Epithelial cell of esophagus (primary cell): ENCODE measurements around the gene PFKFB1.

Source experiments
- DNase-seq: peaks from one replicate; pipeline ENCODE4 v3.0.0; 2010; ENCODE audit warnings: low read depth
- H3K4me3 ChIP-seq: 2 replicates; pipeline ENCODE4 v1.5.1; 2011; ENCODE audit warnings: mild to moderate bottlenecking, low read length, control low read depth
- TF ChIP-seq, protein P1 (sequence below): IDR thresholded peaks from 2 replicates; pipeline ENCODE4 v1.5.1; 2011; ENCODE audit warnings: low read depth, mild to moderate bottlenecking, low read length, control low read depth, inconsistent platforms; ENCODE audit not compliant: insufficient read depth; ENCODE audit errors: missing control alignments

Gene PFKFB1

DNA sequence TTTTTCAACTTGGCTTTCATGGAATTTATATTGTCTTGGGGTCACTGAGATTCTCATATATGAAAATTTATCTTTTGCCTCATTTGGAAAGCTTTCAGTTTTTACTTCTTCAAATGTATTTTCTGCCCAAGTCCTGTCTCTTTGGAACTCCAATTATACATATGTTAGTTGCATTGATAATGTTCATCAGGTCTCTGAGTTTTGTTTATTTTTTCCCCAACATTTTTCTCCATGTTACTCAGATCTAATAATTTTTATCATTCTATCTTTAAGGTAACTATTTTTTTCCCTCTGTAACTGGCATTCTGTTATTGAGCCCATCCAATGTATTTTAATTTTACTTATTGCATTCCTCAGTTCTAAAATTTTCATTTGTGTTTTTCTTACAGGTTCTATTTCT lies 84.0 kb downstream of the PFKFB1 start:
- no peak for DNase-seq
- H3K4me3 ChIP-seq: no peak overlapping the region
- TF ChIP-seq, protein P1, sequence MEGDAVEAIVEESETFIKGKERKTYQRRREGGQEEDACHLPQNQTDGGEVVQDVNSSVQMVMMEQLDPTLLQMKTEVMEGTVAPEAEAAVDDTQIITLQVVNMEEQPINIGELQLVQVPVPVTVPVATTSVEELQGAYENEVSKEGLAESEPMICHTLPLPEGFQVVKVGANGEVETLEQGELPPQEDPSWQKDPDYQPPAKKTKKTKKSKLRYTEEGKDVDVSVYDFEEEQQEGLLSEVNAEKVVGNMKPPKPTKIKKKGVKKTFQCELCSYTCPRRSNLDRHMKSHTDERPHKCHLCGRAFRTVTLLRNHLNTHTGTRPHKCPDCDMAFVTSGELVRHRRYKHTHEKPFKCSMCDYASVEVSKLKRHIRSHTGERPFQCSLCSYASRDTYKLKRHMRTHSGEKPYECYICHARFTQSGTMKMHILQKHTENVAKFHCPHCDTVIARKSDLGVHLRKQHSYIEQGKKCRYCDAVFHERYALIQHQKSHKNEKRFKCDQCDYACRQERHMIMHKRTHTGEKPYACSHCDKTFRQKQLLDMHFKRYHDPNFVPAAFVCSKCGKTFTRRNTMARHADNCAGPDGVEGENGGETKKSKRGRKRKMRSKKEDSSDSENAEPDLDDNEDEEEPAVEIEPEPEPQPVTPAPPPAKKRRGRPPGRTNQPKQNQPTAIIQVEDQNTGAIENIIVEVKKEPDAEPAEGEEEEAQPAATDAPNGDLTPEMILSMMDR: no peak

DNA sequence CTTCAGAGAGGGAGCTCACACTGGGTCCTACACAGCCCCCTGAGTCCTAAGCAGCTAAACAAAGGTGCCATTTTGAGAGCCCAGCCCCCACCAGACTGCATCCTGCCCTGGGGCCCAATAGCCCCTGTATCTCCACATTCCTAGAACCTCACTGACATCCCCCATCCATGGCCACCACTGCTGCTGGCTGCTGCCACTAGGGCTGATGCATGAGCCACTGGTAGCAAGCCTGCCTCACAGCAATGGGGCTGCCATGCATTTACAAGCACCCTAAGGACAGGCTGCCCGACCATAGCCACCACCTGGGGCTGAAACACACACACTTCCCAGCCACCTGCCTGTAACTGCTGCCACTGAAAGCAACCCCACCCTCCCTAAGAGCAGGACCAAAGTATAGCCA lies 99.8 kb downstream of the PFKFB1 start:
- TF ChIP-seq, protein P1: no peak
- no peak for DNase-seq
- H3K4me3 ChIP-seq: no peak overlapping the region

DNA sequence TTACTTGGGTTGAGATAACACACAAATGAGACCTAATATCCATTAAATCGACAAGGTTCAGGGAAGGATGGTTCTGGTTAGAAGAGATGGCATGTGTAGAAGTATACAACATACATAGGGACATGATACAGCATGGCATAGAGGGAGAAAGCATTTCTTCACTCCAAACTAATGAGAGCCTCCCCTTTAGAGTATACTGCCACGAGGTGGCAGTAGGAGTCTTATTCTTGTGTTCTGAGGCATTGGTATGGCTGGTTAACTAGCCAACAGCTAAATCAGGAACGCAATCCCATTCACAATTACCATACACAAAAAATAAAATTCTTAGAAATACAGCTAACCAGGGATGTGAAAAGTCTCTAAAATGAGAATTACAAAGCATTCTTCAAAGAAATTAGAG lies 102.4 kb downstream of the PFKFB1 start:
- TF ChIP-seq, protein P1: peak; percentile 54
- H3K4me3 ChIP-seq: no peak overlapping the region
- peak; percentile 51 for DNase-seq

DNA sequence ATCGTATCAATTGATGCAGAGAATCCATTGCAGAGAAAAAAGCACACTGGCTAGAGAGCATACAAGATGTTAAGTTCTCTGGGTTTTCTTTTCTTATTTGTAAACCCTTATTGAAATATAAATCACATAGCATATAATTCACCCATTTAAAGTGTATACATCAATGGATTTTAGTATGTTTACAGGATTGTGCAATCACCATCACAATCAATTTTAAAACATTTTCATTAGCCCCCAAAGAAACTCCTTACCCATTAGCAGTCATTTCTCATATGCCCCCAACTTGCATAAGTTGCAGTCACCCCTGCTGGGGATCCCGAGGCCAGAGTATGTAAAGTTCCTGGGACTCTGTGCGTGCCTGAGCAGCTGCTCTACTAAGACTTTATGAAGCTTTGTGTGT lies 108.2 kb downstream of the PFKFB1 start:
- TF ChIP-seq, protein P1: no peak
- DNase-seq: no peak
- H3K4me3 ChIP-seq: no peak overlapping the region
